ENCODE measurements around the gene KCNT1. TPM values are rescaled to one million over a fixed set of nuclear protein-coding genes. Genes with fewer than 3 reads are reported as not detected.

KCNT1 gene
- polyA plus RNA-seq, 1 experiment, result not detected

GRCh38 chr9:135815413-135815812, 113.4 kb downstream of the KCNT1 start:
- peaks cover 5% of the 10 kb centered on the region; the same call in 1 of the 2 replicates for H3K9me3 ChIP-seq (ENCODE audit: control insufficient read depth, insufficient read depth, low read length)
- CTCF ChIA-PET, result no interaction called here
- DNase-seq (ENCODE audit: low read depth, low spot score), result no peak
- H3K27me3 ChIP-seq (ENCODE audit: control insufficient read depth, insufficient read depth, low read length), result no peaks in the 10 kb centered on the region
- no peak for TF ChIP-seq CTCF (IDR thresholded peaks at IDR 0.05; ENCODE audit: low read depth, low read length)
- H3K4me3 ChIP-seq (ENCODE audit: low read depth, low read length), result no peak overlapping the region
- H3K27ac ChIP-seq (ENCODE audit: low read depth, low read length), result no peak overlapping the region
- POLR2A ChIA-PET, result no interaction called here

GRCh38 chr9:135815830-135816650, 114.1 kb downstream of the KCNT1 start:
- Histone ChIP-seq H3K4me3 (ENCODE audit: low read depth, low read length) (no peak overlapping the region), H3K9me3 (ENCODE audit: control insufficient read depth, insufficient read depth, low read length) (peaks cover 5% of the 10 kb centered on the region; the same call in 1 of the 2 replicates), H3K27ac (ENCODE audit: low read depth, low read length) (no peak overlapping the region), H3K27me3 (ENCODE audit: control insufficient read depth, insufficient read depth, low read length) (no peaks in the 10 kb centered on the region)
- no peak for TF ChIP-seq CTCF (IDR thresholded peaks at IDR 0.05; ENCODE audit: low read depth, low read length)
- POLR2A ChIA-PET, result no interaction called here
- CTCF ChIA-PET, result no interaction called here
- DNase-seq (ENCODE audit: low read depth, low spot score), result no peak

GRCh38 chr9:135816651-135816970, 114.6 kb downstream of the KCNT1 start:
- no peak for DNase-seq (ENCODE audit: low read depth, low spot score)
- no peak overlapping the region for H3K27ac ChIP-seq (ENCODE audit: low read depth, low read length)
- no peak for TF ChIP-seq CTCF (IDR thresholded peaks at IDR 0.05; ENCODE audit: low read depth, low read length)
- peaks cover 5% of the 10 kb centered on the region; the same call in 1 of the 2 replicates for H3K9me3 ChIP-seq (ENCODE audit: control insufficient read depth, insufficient read depth, low read length)
- no peaks in the 10 kb centered on the region for H3K27me3 ChIP-seq (ENCODE audit: control insufficient read depth, insufficient read depth, low read length)
- POLR2A ChIA-PET, result no interaction called here
- no peak overlapping the region for H3K4me3 ChIP-seq (ENCODE audit: low read depth, low read length)
- CTCF ChIA-PET, result no interaction called here

GRCh38 chr9:135817951-135818717, 116.1 kb downstream of the KCNT1 start:
- ChIA-PET POLR2A (no interaction called here), CTCF (no interaction called here)
- Histone ChIP-seq H3K27me3 (ENCODE audit: control insufficient read depth, insufficient read depth, low read length) (no peaks in the 10 kb centered on the region), H3K27ac (ENCODE audit: low read depth, low read length) (no peak overlapping the region), H3K9me3 (ENCODE audit: control insufficient read depth, insufficient read depth, low read length) (peaks cover 5% of the 10 kb centered on the region; the same call in 1 of the 2 replicates), H3K4me3 (ENCODE audit: low read depth, low read length) (no peak overlapping the region)
- DNase-seq (ENCODE audit: low read depth, low spot score), result no peak
- no peak for TF ChIP-seq CTCF (IDR thresholded peaks at IDR 0.05; ENCODE audit: low read depth, low read length)

All from AG04450 (cell line).